ENCODE results near the gene OTX1.
"Not testable (repeated sequence)": the region's sequence is repeated elsewhere in the genome, so short reads cannot be mapped to it uniquely, and the experiment has no call there.

Gene OTX1

DNA sequence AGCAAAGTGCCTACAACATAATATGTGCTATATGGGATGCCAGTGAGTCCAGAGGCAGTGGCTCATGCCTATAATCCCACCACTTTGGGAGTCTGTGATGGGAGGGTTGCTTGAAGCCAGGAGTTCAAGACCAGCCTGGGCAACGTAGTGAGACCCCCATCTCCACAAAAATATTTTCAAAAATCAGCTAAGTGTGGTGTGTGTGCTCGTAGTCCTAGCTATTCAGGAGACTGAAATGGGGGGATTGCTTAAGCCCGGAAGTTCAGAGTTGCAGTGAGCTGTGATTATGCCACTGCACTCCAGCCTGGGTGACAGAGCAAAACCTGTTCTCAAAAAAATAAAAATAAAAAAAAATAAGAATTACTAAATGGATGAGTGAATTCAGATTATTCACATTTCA, 23.4 kb downstream of the OTX1 start:
- H3K36me3 ChIP-seq, result no peaks in the 10 kb centered on the region
- H3K4me1 ChIP-seq, result no peaks in the 10 kb centered on the region
- H3K9me3 ChIP-seq, result no peaks in the 10 kb centered on the region
- H3K27me3 ChIP-seq, result no peaks in the 10 kb centered on the region
- DNase-seq, result no peak
- TF ChIP-seq, protein P1, sequence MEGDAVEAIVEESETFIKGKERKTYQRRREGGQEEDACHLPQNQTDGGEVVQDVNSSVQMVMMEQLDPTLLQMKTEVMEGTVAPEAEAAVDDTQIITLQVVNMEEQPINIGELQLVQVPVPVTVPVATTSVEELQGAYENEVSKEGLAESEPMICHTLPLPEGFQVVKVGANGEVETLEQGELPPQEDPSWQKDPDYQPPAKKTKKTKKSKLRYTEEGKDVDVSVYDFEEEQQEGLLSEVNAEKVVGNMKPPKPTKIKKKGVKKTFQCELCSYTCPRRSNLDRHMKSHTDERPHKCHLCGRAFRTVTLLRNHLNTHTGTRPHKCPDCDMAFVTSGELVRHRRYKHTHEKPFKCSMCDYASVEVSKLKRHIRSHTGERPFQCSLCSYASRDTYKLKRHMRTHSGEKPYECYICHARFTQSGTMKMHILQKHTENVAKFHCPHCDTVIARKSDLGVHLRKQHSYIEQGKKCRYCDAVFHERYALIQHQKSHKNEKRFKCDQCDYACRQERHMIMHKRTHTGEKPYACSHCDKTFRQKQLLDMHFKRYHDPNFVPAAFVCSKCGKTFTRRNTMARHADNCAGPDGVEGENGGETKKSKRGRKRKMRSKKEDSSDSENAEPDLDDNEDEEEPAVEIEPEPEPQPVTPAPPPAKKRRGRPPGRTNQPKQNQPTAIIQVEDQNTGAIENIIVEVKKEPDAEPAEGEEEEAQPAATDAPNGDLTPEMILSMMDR (IDR thresholded peaks at IDR 0.05; ENCODE audit: low read depth, low read length), result no peak
- no peak overlapping the region for H3K4me3 ChIP-seq (ENCODE audit: low read depth, low read length)

- not testable (repeated sequence) for DNase-seq; H3K9me3 ChIP-seq; H3K27me3 ChIP-seq; H3K36me3 ChIP-seq; H3K4me3 ChIP-seq (ENCODE audit: low read depth, low read length); H3K4me1 ChIP-seq
These were observed 23.8 kb downstream of the OTX1 start for GRCh38 chr2:63074399-63074798.

DNA sequence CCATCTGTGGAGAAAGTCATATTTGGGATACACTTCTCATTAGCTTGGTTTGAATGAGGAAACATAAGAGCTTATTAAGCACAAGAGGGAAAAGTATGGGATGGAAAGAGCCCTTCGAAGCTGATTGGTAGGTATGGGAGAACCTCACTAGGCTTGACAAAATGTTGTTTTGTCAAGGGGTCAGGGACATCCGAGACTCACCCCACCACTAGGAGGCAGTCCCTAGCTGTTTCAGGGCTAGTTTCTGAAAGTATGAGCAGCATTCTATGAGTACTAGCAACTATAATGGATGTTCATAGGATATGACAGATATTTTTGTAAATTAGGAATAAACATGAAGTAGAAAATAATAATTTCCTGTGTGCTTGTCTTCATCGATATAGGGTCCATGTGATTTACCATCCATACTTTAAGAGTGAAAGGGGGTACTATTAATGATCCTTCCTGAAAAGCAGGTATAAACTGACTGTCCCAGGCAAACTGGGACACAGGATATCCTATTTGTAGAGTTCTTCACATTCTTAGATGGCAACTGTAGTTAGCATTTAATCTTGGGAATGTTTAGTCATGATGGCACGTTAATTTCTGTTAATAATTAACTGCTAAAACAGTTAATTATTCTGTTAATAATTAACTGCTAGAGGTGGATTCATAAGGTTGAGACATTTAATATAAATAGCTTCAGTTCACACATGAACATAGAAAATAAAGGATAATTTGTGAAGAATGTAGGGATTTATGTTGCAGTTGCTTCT, 28.4 kb downstream of the OTX1 start:
- H3K36me3 ChIP-seq, result no peaks in the 10 kb centered on the region
- no peak overlapping the region for H3K4me3 ChIP-seq (ENCODE audit: low read depth, low read length)
- no peaks in the 10 kb centered on the region for H3K4me1 ChIP-seq
- H3K27me3 ChIP-seq, result no peaks in the 10 kb centered on the region
- TF ChIP-seq, protein P1 (IDR thresholded peaks at IDR 0.05; ENCODE audit: low read depth, low read length), result peak; percentile 55
- no peaks in the 10 kb centered on the region for H3K9me3 ChIP-seq
- DNase-seq, result peak; percentile 22

DNA sequence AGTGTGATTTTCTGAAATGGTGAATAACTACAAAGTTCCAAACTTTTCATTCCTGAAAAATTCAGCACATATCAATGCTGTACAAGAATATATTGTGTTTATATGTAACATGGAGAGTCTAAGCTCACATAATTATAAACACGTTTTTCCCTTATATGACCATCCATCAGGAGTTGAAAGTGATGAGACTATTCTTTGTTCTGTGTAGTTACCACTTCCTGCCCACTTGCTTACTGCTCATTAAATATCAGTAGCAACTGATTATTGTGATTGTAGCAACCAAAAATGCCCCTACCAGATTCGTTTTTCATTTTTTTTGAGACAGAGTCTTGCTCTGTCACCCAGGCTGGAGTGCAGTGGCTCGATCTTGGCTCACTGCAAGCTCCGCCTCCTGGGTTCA, 30.8 kb downstream of the OTX1 start:
- DNase-seq, result no peak
- Histone ChIP-seq H3K27me3 (no peaks in the 10 kb centered on the region), H3K9me3 (no peaks in the 10 kb centered on the region), H3K36me3 (no peaks in the 10 kb centered on the region), H3K4me1 (no peaks in the 10 kb centered on the region), H3K4me3 (ENCODE audit: low read depth, low read length) (no peak overlapping the region)
- TF ChIP-seq, protein P1 (IDR thresholded peaks at IDR 0.05; ENCODE audit: low read depth, low read length), result no peak

DNA sequence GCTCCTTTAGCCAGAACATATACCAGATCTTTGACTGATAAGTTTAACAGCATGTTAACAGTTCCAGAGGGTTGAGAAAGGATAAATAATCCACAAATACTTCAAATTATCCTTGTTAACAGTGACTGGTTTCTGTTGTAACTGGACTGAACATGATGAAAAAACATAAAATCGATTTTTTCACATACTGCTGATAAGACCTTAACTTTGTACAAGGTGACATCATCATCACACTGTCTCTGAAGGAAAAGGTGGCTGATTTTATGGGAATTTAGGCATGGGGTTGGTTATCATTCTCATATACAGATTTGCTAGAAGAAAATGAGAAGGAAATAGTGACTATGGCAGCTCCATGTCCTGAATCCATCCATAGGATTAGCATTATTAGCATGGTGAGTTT, 36.1 kb downstream of the OTX1 start:
- H3K27me3 ChIP-seq, result no peaks in the 10 kb centered on the region
- H3K9me3 ChIP-seq, result no peaks in the 10 kb centered on the region
- TF ChIP-seq, protein P1 (IDR thresholded peaks at IDR 0.05; ENCODE audit: low read depth, low read length), result no peak
- no peak overlapping the region for H3K4me3 ChIP-seq (ENCODE audit: low read depth, low read length)
- no peaks in the 10 kb centered on the region for H3K36me3 ChIP-seq
- DNase-seq, result no peak
- no peaks in the 10 kb centered on the region for H3K4me1 ChIP-seq

DNA sequence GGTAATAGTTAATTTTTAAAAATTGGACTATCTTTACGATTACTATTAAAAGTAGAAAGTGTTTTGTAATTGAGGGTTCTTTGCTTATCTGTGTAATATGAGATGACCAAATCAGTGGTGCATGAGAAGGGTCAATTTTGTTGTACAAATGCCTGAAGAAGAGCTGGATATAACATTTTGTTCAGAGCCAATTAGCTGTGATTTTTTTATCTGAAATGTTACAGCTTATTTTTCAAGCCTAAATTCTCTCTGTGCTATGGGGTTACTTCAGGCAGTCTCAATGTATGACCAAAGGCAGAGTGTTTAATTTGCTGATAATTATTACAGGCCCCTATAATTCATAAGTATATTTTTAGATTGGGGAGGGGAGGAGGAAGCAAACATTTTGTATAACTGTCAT, 41.8 kb downstream of the OTX1 start:
- Histone ChIP-seq H3K36me3 (no peaks in the 10 kb centered on the region), H3K27me3 (no peaks in the 10 kb centered on the region), H3K4me1 (no peaks in the 10 kb centered on the region), H3K4me3 (ENCODE audit: low read depth, low read length) (no peak overlapping the region), H3K9me3 (no peaks in the 10 kb centered on the region)
- no peak for DNase-seq
- TF ChIP-seq, protein P1 (IDR thresholded peaks at IDR 0.05; ENCODE audit: low read depth, low read length), result no peak
